Memory B cell (primary cell): ENCODE results near the gene CBX8.

Experiments
- ATAC-seq: fragments of 150-1000 bp; cut with Tn5 transposase; 2 replicates; pipeline ENCODE4 v1.10.0; 2021; ENCODE audit warnings: low read depth, mild to moderate bottlenecking, moderate library complexity
- DNase-seq, 2 donors: peaks; one replicate each; pipeline ENCODE4 v3.0.0; 2022; ENCODE audit warnings: low spot score in 2 of 2
- H3K27ac Mint-ChIP-seq: one replicate; pipeline ENCODE4 v1.8.0; 2022; ENCODE audit warnings: mild to moderate bottlenecking, moderate library complexity, mixed read lengths
- H3K27me3 Mint-ChIP-seq: one replicate; pipeline ENCODE4 v1.8.0; 2022; ENCODE audit warnings: mixed read lengths
- H3K36me3 Mint-ChIP-seq: one replicate; pipeline ENCODE4 v1.8.0; 2022; ENCODE audit warnings: mild to moderate bottlenecking, mixed read lengths
- H3K4me1 Mint-ChIP-seq: one replicate; pipeline ENCODE4 v1.8.0; 2022; ENCODE audit warnings: mixed read lengths
- H3K4me3 Mint-ChIP-seq: one replicate; pipeline ENCODE4 v1.8.0; 2022; ENCODE audit warnings: mild to moderate bottlenecking, moderate library complexity, mixed read lengths
- H3K9me3 Mint-ChIP-seq: one replicate; pipeline ENCODE4 v1.8.0; 2022; ENCODE audit warnings: mixed read lengths

The CBX8 gene

DNA sequence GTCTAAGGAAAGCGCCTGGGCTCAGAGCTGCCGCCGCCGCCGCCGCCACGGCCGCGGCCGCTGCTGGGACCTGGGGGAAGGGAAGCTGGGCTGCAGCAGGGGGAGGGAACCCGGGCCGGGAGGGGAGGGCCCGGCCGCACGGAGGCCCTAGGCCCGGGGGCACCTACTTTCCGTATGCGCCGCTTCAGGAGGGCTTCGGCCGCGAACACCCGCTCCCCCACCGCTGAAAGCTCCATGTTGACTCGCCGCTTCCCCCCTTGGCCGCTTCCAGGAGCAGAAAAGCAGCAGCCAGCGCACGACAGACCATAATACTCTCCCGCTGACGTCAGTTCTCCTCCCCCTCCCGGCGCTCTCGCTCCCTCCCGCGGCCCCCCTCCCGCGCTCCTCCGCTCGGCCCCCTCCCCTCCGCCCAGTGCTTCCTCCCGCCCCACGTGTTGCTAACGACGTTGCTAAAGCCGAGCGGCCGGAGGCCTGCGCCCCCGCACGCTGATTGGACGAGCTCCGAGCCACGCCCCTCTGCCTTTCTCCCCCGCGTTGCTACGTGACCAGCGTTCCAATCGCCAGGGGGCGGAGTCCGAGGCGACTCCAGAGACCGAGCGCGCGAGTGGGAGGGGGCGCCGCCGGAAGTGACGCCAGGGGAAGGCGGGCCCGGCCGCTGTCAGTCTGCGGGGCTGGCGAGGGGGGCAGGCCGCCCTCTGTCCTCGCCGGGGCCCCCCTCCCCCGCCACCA lies at the start of gene CBX8:
TSS of gene CBX8 (minus strand) at position 315 of the 729 bp plus-strand sequence. CDS start at position 236, 79 bp downstream.
- Mint-ChIP-seq H3K4me1 (peaks cover 19% of the 10 kb centered on the region), H3K27me3 (peaks cover 15% of the 10 kb centered on the region), H3K27ac (peak within 1 kb of the TSS; percentile 78), H3K9me3 (peaks cover 2% of the 10 kb centered on the region), H3K36me3 (peaks cover 7% of the 10 kb centered on the region), H3K4me3 (peak within 1 kb of the TSS; percentile 84)
- ATAC-seq (peak; percentile 88), DNase-seq (peak; percentile 96 to 97)

DNA sequence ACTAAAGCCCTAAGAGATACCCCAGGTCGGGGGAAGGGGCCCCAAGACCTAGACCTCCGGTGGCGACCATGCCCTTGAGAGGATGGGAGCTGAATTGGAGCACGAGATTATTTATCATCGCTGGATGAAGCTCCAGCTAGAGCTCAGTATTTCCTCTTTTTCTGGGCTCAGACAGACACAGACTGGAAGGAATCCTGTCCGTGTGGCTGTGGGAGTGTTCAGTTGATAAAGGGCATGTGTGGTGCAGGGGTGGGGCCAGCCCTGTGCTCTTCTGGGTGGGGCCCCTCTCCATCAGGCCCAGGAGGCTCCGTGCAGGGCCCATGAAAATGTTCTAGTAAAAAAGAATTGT lies 48.7 kb upstream of the CBX8 start:
- Mint-ChIP-seq H3K36me3 (no peaks in the 10 kb centered on the region), H3K4me3 (no peak overlapping the region), H3K9me3 (no peaks in the 10 kb centered on the region), H3K27ac (no peak overlapping the region), H3K4me1 (peaks cover 11% of the 10 kb centered on the region), H3K27me3 (peaks cover 15% of the 10 kb centered on the region)
- ATAC-seq (peak; percentile 24), DNase-seq (no peak)

DNA sequence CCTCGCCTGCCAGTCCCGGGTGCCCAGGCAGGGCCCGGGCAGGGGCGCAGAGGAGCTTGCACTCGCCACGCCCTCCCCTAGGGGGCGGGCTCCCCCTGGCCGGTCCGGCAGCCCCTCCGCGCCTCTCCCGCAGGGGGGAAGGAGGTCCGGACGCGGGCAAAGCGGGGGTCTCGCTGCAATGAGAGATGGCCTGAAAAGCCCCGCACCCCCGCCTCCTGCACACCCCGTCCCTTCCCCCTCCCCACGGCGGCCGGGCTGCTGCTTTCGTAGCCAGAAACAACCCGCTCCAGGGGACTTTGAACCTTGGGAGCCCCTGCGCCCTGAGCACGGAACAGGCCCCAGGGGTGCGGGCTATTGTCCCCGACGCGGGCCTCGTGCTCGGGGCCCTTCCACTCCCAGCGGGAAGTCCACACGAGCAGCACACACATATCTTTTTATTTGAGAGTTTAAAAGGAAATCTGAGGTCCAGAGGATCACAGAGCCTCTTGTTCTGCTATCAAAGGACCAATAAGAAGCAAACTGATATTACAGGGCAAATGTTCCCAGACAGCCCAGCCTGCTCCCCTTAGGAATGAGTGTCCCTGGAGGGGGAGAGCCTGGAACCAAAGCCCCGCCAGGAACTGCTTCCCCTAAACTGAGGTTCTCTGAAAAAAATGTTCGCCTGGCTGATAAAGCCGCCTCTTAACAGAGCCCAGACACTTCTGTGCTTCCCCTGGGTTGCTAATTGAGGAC lies 48.2 kb upstream of the CBX8 start:
- Mint-ChIP-seq H3K36me3 (no peaks in the 10 kb centered on the region), H3K27me3 (peaks cover 17% of the 10 kb centered on the region), H3K4me3 (peak overlapping the region; percentile 46), H3K27ac (no peak overlapping the region), H3K9me3 (no peaks in the 10 kb centered on the region), H3K4me1 (peaks cover 11% of the 10 kb centered on the region)
- peak; percentile 75 for ATAC-seq
- peak; percentile 66 to 78 for DNase-seq

DNA sequence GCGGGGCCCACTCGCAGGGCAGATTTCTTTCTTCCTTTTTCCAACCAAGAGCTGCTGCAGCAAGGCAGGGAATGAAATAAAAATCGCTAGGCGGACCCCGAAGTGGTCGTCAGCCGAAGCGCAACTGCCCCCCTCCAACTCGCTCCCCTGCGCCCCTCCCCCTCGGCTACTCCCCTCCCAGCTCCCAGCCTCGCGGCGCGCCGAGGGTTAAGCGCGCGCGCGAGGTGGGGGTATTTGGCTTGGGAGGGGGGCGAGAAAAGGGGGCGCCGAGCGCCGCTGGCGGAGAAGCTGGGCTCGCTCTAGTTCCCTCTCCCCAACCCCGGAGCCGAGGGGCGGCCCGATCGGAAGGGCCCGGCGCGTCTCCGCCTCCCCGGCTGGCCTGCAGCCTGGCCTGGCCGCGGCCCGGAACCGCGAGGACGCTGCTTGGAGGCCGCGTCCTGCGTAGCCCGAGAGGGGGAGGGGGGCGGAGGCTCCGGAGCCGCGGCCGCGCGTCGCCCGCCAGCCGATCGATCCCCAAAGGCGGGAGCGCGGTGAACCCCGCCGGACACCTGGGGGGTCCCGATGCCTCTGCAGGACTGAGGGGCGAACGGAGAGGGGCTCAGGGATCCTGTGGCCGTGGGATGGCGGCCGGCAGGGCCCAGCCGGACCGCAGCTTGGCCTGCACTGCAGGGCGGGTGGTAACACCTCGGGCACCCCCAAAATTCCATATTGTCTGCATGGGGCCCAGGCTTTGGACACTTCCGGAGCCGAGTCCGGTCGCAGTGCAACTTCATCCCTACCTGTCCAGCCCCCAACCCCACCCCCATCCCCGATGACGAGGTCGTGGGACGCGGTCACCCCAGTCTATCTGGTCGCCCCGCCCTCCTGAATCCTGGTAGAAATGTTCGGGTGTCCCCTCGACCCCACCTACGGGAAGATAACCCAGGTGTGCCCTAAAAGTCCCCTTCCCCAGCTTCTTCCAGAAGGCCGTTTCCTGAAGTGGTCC lies 47.2 kb upstream of the CBX8 start:
- Mint-ChIP-seq H3K36me3 (no peaks in the 10 kb centered on the region), H3K27ac (peak overlapping the region; percentile 35), H3K27me3 (peaks cover 18% of the 10 kb centered on the region), H3K4me3 (peak overlapping the region; percentile 74), H3K9me3 (no peaks in the 10 kb centered on the region), H3K4me1 (peaks cover 11% of the 10 kb centered on the region)
- DNase-seq (peak in 1 of 2 donors; percentile 27), ATAC-seq (no peak)

DNA sequence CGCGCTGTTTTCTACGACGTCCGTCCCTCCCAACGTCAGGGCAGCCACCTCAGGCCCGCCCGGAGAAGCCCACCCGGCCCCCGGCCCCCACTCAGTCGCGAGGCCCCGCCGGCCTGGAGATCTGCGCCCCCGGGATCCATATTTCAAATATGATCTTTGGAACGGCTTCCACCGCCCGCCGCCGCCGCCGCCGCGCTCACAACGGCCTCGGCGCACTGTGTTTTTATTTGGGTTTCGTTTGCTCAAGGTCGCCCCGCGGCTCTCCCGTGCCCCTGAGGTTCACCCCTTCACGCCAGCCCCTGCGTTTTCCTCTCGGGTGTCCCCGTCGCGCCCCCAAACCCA lies 46.6 kb upstream of the CBX8 start:
- DNase-seq, result no peak
- no peak for ATAC-seq
- H3K4me3 Mint-ChIP-seq, result peak overlapping the region; percentile 74
- no peaks in the 10 kb centered on the region for H3K9me3 Mint-ChIP-seq
- peaks cover 11% of the 10 kb centered on the region for H3K4me1 Mint-ChIP-seq
- H3K27me3 Mint-ChIP-seq, result peaks cover 16% of the 10 kb centered on the region
- H3K36me3 Mint-ChIP-seq, result no peaks in the 10 kb centered on the region
- H3K27ac Mint-ChIP-seq, result peak overlapping the region; percentile 35

DNA sequence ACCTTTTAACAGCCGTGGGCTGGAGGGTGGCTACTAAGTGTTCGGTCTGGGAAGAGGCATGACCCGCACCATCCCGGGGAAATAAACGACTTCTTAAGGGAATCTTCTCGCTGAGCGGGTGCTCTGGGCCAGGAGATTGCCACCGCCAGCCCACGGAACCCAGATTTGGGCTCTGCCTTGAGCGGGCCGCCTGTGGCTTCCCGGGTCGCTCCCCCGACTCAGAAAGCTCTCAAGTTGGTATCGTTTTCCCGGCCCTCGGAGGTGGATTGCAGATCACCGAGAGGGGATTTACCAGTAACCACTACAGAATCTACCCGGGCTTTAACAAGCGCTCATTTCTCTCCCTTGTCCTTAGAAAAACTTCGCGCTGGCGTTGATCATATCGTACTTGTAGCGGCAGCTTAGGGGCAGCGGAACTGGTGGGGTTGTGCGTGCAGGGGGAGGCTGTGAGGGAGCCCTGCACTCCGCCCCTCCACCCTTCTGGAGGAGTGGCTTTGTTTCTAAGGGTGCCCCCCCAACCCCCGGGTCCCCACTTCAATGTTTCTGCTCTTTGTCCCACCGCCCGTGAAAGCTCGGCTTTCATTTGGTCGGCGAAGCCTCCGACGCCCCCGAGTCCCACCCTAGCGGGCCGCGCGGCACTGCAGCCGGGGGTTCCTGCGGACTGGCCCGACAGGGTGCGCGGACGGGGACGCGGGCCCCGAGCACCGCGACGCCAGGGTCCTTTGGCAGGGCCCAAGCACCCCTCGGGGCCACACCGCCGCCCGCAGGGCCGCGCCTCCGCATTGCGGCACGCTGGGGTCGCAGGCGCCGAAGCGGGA lies 46.0 kb upstream of the CBX8 start:
- DNase-seq (peak in 1 of 2 donors; percentile 52), ATAC-seq (no peak)
- Mint-ChIP-seq H3K9me3 (no peaks in the 10 kb centered on the region), H3K27ac (peak overlapping the region; percentile 47), H3K4me1 (peaks cover 16% of the 10 kb centered on the region), H3K27me3 (peaks cover 15% of the 10 kb centered on the region), H3K36me3 (peaks cover 3% of the 10 kb centered on the region), H3K4me3 (peak overlapping the region; percentile 33)

DNA sequence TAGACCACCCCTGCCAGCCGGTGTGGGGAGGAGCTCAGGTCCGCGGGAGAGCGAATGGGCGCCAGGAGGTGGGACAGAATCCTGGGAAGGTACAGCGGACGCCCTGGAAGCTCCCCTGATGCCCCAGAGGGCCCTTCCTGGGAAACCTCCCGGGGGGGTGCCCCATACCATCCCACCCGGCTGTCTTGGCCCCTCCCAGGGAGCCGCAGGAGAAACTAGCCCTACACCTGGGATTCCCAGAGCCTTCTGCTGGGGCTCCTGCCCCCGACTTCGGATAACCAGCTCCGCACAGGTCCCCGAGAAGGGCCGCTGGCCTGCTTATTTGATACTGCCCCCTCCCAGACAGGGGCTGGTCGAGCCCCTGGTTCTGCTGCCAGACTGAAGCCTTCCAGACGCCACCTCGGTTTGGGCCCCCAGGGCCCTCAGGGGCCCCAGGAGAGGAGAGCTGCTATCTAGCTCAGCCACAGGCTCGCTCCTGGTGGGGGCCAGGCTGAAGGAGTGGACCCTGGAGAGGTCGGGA lies 45.3 kb upstream of the CBX8 start:
- H3K4me3 Mint-ChIP-seq, result peak overlapping the region; percentile 58
- H3K27ac Mint-ChIP-seq, result peak overlapping the region; percentile 47
- H3K36me3 Mint-ChIP-seq, result peaks cover 3% of the 10 kb centered on the region
- DNase-seq (peak in 1 of 2 donors; percentile 48), ATAC-seq (no peak)
- peaks cover 22% of the 10 kb centered on the region for H3K4me1 Mint-ChIP-seq
- H3K9me3 Mint-ChIP-seq, result no peaks in the 10 kb centered on the region
- H3K27me3 Mint-ChIP-seq, result peaks cover 15% of the 10 kb centered on the region

GRCh38 chr17:79841369-79842135 lies 44.7 kb upstream of the CBX8 start:
- ATAC-seq, result no peak
- DNase-seq, result peak; percentile 32 to 43
- peak overlapping the region; percentile 58 for H3K4me3 Mint-ChIP-seq
- H3K27me3 Mint-ChIP-seq, result peaks cover 15% of the 10 kb centered on the region
- H3K9me3 Mint-ChIP-seq, result no peaks in the 10 kb centered on the region
- peaks cover 23% of the 10 kb centered on the region for H3K4me1 Mint-ChIP-seq
- H3K36me3 Mint-ChIP-seq, result peaks cover 4% of the 10 kb centered on the region
- peak overlapping the region; percentile 47 for H3K27ac Mint-ChIP-seq

- Mint-ChIP-seq H3K36me3 (peaks cover 4% of the 10 kb centered on the region), H3K9me3 (no peaks in the 10 kb centered on the region), H3K27me3 (peaks cover 13% of the 10 kb centered on the region), H3K4me3 (no peak overlapping the region), H3K4me1 (peaks cover 21% of the 10 kb centered on the region), H3K27ac (peak overlapping the region; percentile 94)
- ATAC-seq, result no peak
- no peak for DNase-seq
These were observed 44.1 kb upstream of the CBX8 start for GRCh38 chr17:79840989-79841286.

- DNase-seq (peak in 1 of 2 donors; percentile 47), ATAC-seq (no peak)
- H3K4me1 Mint-ChIP-seq, result peaks cover 20% of the 10 kb centered on the region
- H3K9me3 Mint-ChIP-seq, result no peaks in the 10 kb centered on the region
- peak overlapping the region; percentile 94 for H3K27ac Mint-ChIP-seq
- peaks cover 12% of the 10 kb centered on the region for H3K27me3 Mint-ChIP-seq
- H3K4me3 Mint-ChIP-seq, result peak overlapping the region; percentile 99
- peaks cover 4% of the 10 kb centered on the region for H3K36me3 Mint-ChIP-seq
These were observed 43.6 kb upstream of the CBX8 start for GRCh38 chr17:79840269-79840988.

DNA sequence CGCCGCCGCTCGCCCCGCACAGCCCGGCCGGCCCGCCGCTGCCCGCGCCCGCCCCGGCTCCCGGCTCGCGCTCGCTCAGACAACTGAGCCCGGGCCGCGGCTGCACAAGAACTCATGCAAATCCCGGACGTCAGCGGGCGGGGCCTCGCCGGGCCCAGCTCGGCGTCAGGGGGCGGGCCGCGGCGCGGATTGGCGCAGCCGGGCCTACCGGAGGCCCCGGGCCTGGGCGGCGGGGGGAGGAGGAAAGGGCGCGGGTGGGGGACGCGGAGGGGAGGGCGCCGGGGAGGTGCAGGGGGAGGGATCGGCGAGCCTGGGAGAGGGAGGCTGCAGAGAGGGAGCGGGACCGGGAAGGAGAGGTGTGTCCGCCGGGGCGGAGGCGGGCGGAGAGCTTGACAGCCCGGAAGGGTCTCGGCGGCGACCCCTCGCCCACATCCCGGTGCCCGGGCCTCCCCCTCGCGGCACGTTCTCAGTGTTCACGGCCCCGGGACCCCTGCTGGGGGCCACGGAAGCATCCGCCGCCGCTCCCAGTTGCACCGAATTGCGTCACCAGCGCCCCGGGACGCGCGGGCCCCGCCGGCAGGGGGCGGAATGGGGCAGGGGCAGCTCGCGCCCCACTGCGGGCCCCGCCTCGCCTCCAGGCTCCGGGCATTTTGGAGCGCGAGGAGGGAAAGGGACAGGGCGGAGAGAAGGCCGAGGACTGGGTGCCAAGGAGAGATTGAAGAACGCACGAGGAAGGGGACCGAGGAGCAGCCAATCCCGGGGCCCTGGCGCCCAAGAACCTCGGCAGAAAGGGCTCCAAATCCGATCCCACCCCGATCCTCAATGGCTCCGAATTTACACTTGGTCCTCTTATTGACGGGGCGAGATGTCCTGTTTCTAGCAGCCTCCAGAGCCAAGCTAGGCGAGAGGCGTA lies 42.7 kb upstream of the CBX8 start, which contains the start of gene CBX4:
TSS of gene CBX4 (minus strand) at position 85 of the 913 bp plus-strand sequence. CDS start 189 bp downstream, outside the sequence.
- Mint-ChIP-seq H3K27me3 (peaks cover 12% of the 10 kb centered on the region), H3K9me3 (no peaks in the 10 kb centered on the region), H3K36me3 (peaks cover 11% of the 10 kb centered on the region), H3K27ac (peak within 1 kb of the TSS; percentile 94), H3K4me1 (peaks cover 26% of the 10 kb centered on the region), H3K4me3 (peak within 1 kb of the TSS; percentile 99)
- ATAC-seq (peak; percentile 79), DNase-seq (peak; percentile 75 to 81)
